Skeletal muscle tissue (tissue), 4 donors: ENCODE data around the gene TSPAN18. TPM values are rescaled to one million over a fixed set of nuclear protein-coding genes. Genes with fewer than 3 reads are reported as not detected.

Source experiments
- H3K27ac ChIP-seq: one replicate; pipeline ENCODE4 v1.7.0; 2013; ENCODE audit warnings: mild to moderate bottlenecking, low read depth, low read length, inconsistent platforms
- H3K27me3 ChIP-seq, 3 donors: one replicate each; pipeline ENCODE4 v1.7.0; 2013; ENCODE audit warnings: low read length in 3 of 3; ENCODE audit not compliant: control insufficient read depth in 3 of 3, insufficient read depth in 3 of 3
- H3K36me3 ChIP-seq, 3 donors: one replicate each; pipeline ENCODE4 v1.7.0; 2013; ENCODE audit warnings: low read length in 3 of 3; ENCODE audit not compliant: control insufficient read depth in 3 of 3, insufficient read depth in 3 of 3
- H3K4me1 ChIP-seq, 3 donors: one replicate each; pipeline ENCODE4 v1.7.0; 2013; ENCODE audit warnings: low read length in 3 of 3, mild to moderate bottlenecking in 3 of 3; ENCODE audit not compliant: control insufficient read depth in 3 of 3, insufficient read depth in 3 of 3
- H3K4me3 ChIP-seq, 3 donors: one replicate each; pipeline ENCODE4 v1.7.0; 2013; ENCODE audit warnings: low read length in 3 of 3
- H3K9ac ChIP-seq, 3 donors: one replicate each; pipeline ENCODE4 v1.7.0; 2013; ENCODE audit warnings: low read length in 3 of 3, mild to moderate bottlenecking in 3 of 3, moderate library complexity in 2 of 3, low read depth in 1 of 3
- H3K9me3 ChIP-seq, 3 donors: one replicate each; pipeline ENCODE4 v1.7.0; 2013; ENCODE audit warnings: low read length in 3 of 3; ENCODE audit not compliant: control insufficient read depth in 3 of 3
- total RNA-seq: library from RNA; depleted of rRNA; stranded (reverse); fragments of >200 nt; gene quantifications from one replicate; pipeline ENCODE4 v1.2.3, GENCODE V29; 2014
- donor health status: Osteomylitis.

Gene TSPAN18
- total RNA-seq, 1 donor from 2014 or later = 11.5 TPM

- Histone ChIP-seq H3K9ac (no peak overlapping the region), H3K4me3 (no peak overlapping the region), H3K36me3 (no peaks in the 10 kb centered on the region), H3K9me3 (no peaks in the 10 kb centered on the region), H3K4me1 (peaks cover 0 to 20% (median 0%) of the 10 kb centered on the region in 3 donors), H3K27ac (no peak overlapping the region), H3K27me3 (peaks cover 0 to under 1% (median 0%) of the 10 kb centered on the region in 3 donors)
Measured at GRCh38 chr11:44743959-44744557, 17.3 kb downstream of the TSPAN18 start.

- no peaks in the 10 kb centered on the region for H3K36me3 ChIP-seq
- H3K27me3 ChIP-seq = no peaks in the 10 kb centered on the region
- no peak overlapping the region for H3K9ac ChIP-seq
- H3K4me3 ChIP-seq = no peak overlapping the region
- no peaks in the 10 kb centered on the region for H3K9me3 ChIP-seq
- H3K4me1 ChIP-seq = peaks cover 0 to 19% (median 0%) of the 10 kb centered on the region in 3 donors
- no peak overlapping the region for H3K27ac ChIP-seq
Measured at GRCh38 chr11:44746894-44747293, 20.1 kb downstream of the TSPAN18 start.

- H3K4me1 ChIP-seq = peaks cover 0 to 17% (median 0%) of the 10 kb centered on the region in 3 donors
- no peaks in the 10 kb centered on the region for H3K9me3 ChIP-seq
- H3K9ac ChIP-seq = no peak overlapping the region
- H3K27me3 ChIP-seq = no peaks in the 10 kb centered on the region
- no peaks in the 10 kb centered on the region for H3K36me3 ChIP-seq
- no peak overlapping the region for H3K27ac ChIP-seq
- H3K4me3 ChIP-seq = no peak overlapping the region
Measured at GRCh38 chr11:44747316-44747715, 20.6 kb downstream of the TSPAN18 start.

- no peaks in the 10 kb centered on the region for H3K27me3 ChIP-seq
- no peaks in the 10 kb centered on the region for H3K36me3 ChIP-seq
- peaks cover 0 to 14% (median 0%) of the 10 kb centered on the region in 3 donors for H3K4me1 ChIP-seq
- H3K9ac ChIP-seq = no peak overlapping the region
- H3K9me3 ChIP-seq = no peaks in the 10 kb centered on the region
- no peak overlapping the region for H3K27ac ChIP-seq
- no peak overlapping the region for H3K4me3 ChIP-seq
Measured at GRCh38 chr11:44747836-44748235, 21.1 kb downstream of the TSPAN18 start.

- no peaks in the 10 kb centered on the region for H3K36me3 ChIP-seq
- H3K4me3 ChIP-seq = no peak overlapping the region
- H3K9me3 ChIP-seq = no peaks in the 10 kb centered on the region
- H3K27ac ChIP-seq = no peak overlapping the region
- no peaks in the 10 kb centered on the region for H3K27me3 ChIP-seq
- H3K4me1 ChIP-seq = peaks cover 0 to 13% (median 0%) of the 10 kb centered on the region in 3 donors
- no peak overlapping the region for H3K9ac ChIP-seq
Measured at GRCh38 chr11:44748606-44749005, 21.8 kb downstream of the TSPAN18 start.

- Histone ChIP-seq H3K4me1 (peaks cover 0 to 13% (median 0%) of the 10 kb centered on the region in 3 donors), H3K9ac (no peak overlapping the region), H3K36me3 (no peaks in the 10 kb centered on the region), H3K4me3 (no peak overlapping the region), H3K9me3 (no peaks in the 10 kb centered on the region), H3K27me3 (peaks cover 0 to under 1% (median 0%) of the 10 kb centered on the region in 3 donors), H3K27ac (no peak overlapping the region)
Measured at GRCh38 chr11:44749189-44749588, 22.4 kb downstream of the TSPAN18 start.

GRCh38 chr11:44750551-44751465 is 24.0 kb downstream of the TSPAN18 start:
- Histone ChIP-seq H3K9ac (no peak overlapping the region), H3K27me3 (peaks cover 0 to 3% (median 0%) of the 10 kb centered on the region in 3 donors), H3K36me3 (no peaks in the 10 kb centered on the region), H3K27ac (no peak overlapping the region), H3K4me3 (no peak overlapping the region), H3K9me3 (no peaks in the 10 kb centered on the region), H3K4me1 (peaks cover 3 to 16% (median 11%) of the 10 kb centered on the region in 3 donors)

GRCh38 chr11:44752300-44752699 is 25.5 kb downstream of the TSPAN18 start:
- Histone ChIP-seq H3K9me3 (peaks cover 0 to 2% (median 0%) of the 10 kb centered on the region in 3 donors), H3K27me3 (peaks cover 0 to 3% (median 0%) of the 10 kb centered on the region in 3 donors), H3K9ac (no peak overlapping the region), H3K27ac (no peak overlapping the region), H3K36me3 (no peaks in the 10 kb centered on the region), H3K4me3 (no peak overlapping the region), H3K4me1 (peaks cover 3 to 11% (median 9%) of the 10 kb centered on the region in 3 donors)

GRCh38 chr11:44752713-44753112 is 26.0 kb downstream of the TSPAN18 start:
- H3K27me3 ChIP-seq = peaks cover 0 to 3% (median 0%) of the 10 kb centered on the region in 3 donors
- no peaks in the 10 kb centered on the region for H3K36me3 ChIP-seq
- H3K9ac ChIP-seq = no peak overlapping the region
- H3K4me1 ChIP-seq = peaks cover 3 to 11% (median 8%) of the 10 kb centered on the region in 3 donors
- no peak overlapping the region for H3K27ac ChIP-seq
- no peak overlapping the region for H3K4me3 ChIP-seq
- peaks cover 0 to 2% (median 0%) of the 10 kb centered on the region in 3 donors for H3K9me3 ChIP-seq
